WTC11 (cell line): ENCODE measurements around the gene OASL. TPM values are rescaled to one million over a fixed set of nuclear protein-coding genes. Genes with fewer than 3 reads are reported as not detected.

Experiments
- ATAC-seq: fragments of 200-7000 bp; cut with Tn5 transposase; 2 replicates; pipeline ENCODE4 v1.10.0; 2021; ENCODE audit warnings: mild to moderate bottlenecking, moderate library complexity
- CTCF ChIA-PET: fragments of 300-600 bp; sonication (Branson Sonifier 250); formaldehyde crosslinking; loops from one replicate; lab custom pipeline; 2021; ENCODE audit warnings: antibody characterized with exemption; lab: Charles Lee
- POLR2A ChIA-PET: fragments of 350-600 bp; sonication (Branson Sonifier 250); formaldehyde crosslinking; loops from one replicate; lab custom pipeline; 2021; ENCODE audit warnings: antibody characterized with exemption; lab: Charles Lee
- DNase-seq: peaks from one replicate; pipeline ENCODE4 v3.0.0; 2021; ENCODE audit warnings: low spot score
- H3K27ac Mint-ChIP-seq: 2 replicates; pipeline ENCODE4 v1.8.0; 2021; ENCODE audit warnings: mixed read lengths
- H3K27me3 Mint-ChIP-seq: 2 replicates; pipeline ENCODE4 v1.8.0; 2021; ENCODE audit warnings: low read depth, mild to moderate bottlenecking, moderate library complexity, mixed read lengths
- H3K36me3 Mint-ChIP-seq: 2 replicates; pipeline ENCODE4 v1.8.0; 2021; ENCODE audit warnings: mixed read lengths
- H3K4me1 Mint-ChIP-seq: 2 replicates; pipeline ENCODE4 v1.8.0; 2022; ENCODE audit warnings: mixed read lengths
- H3K4me3 Mint-ChIP-seq: 2 replicates; pipeline ENCODE4 v1.8.0; 2021; ENCODE audit warnings: mild to moderate bottlenecking, moderate library complexity, mixed read lengths
- H3K9me3 Mint-ChIP-seq: 2 replicates; pipeline ENCODE4 v1.8.0; 2021; ENCODE audit warnings: mixed read lengths
- AFF4 ChIP-seq: sonication (generic); formaldehyde crosslinking; IDR thresholded peaks from 2 replicates; pipeline ENCODE4 v1.8.1; 2023; ENCODE audit warnings: mild to moderate bottlenecking, missing genetic modification reagents, borderline replicate concordance
- ATF1 ChIP-seq: sonication (generic); formaldehyde crosslinking; IDR thresholded peaks from 2 replicates; pipeline ENCODE4 v1.8.1; 2023; ENCODE audit warnings: mild to moderate bottlenecking, moderate library complexity, missing genetic modification reagents
- ELF4 ChIP-seq: sonication (generic); formaldehyde crosslinking; IDR thresholded peaks from 2 replicates; pipeline ENCODE4 v1.8.1; 2022; ENCODE audit warnings: low read depth, mild to moderate bottlenecking, moderate library complexity, missing genetic modification reagents
- NR1H2 ChIP-seq: sonication (generic); formaldehyde crosslinking; IDR thresholded peaks from 2 replicates; pipeline ENCODE4 v1.9.0; 2021; ENCODE audit warnings: mild to moderate bottlenecking, moderate library complexity, missing genetic modification reagents
- PRDM15 ChIP-seq: sonication (generic); formaldehyde crosslinking; IDR thresholded peaks from 2 replicates; pipeline ENCODE4 v1.8.0; 2022; ENCODE audit warnings: missing genetic modification reagents
- PRRX2 ChIP-seq: fragments of 250-450 bp; sonication (Bioruptor Pico); IDR thresholded peaks from 2 replicates; pipeline ENCODE4 v1.8.0; 2021; ENCODE audit warnings: mild to moderate bottlenecking
- SOX15 ChIP-seq: fragments of 250-450 bp; sonication (Bioruptor Pico); IDR thresholded peaks from 2 replicates; pipeline ENCODE4 v1.9.0; 2021; ENCODE audit warnings: mild to moderate bottlenecking
- TP53 ChIP-seq: sonication (generic); formaldehyde crosslinking; IDR thresholded peaks from 2 replicates; pipeline ENCODE4 v1.8.1; 2023; ENCODE audit warnings: mild to moderate bottlenecking, missing genetic modification reagents
- ZMAT4 ChIP-seq: fragments of 250-450 bp; sonication (Bioruptor Pico); IDR thresholded peaks from 2 replicates; pipeline ENCODE4 v1.9.0; 2021; ENCODE audit warnings: mild to moderate bottlenecking
- ZNF317 ChIP-seq: sonication (generic); formaldehyde crosslinking; IDR thresholded peaks from 2 replicates; pipeline ENCODE4 v1.8.1; 2023; ENCODE audit warnings: low read depth, mild to moderate bottlenecking, moderate library complexity, missing genetic modification reagents, borderline replicate concordance
- ZNF425 ChIP-seq: fragments of 250-450 bp; sonication (Bioruptor Pico); conservative IDR thresholded peaks from 2 replicates; pipeline ENCODE4 v1.9.0; 2021; ENCODE audit warnings: mild to moderate bottlenecking
- total RNA-seq: library from RNA; stranded (reverse); gene quantifications from 3 replicates; pipeline ENCODE4 v1.2.3, GENCODE V29; 2021

Gene OASL
- total RNA-seq, 1 experiment from 2014 or later: 0.28 TPM

- TF ChIP-seq PRDM15 (CRISPR knock-in tag) (no peak), ZNF425 (CRISPR knock-in tag) (no peak)
Observed at GRCh38 chr12:121022713-121023112, 16.3 kb downstream of the OASL start (continued).

- H3K27ac Mint-ChIP-seq: no peak overlapping the region
- H3K9me3 Mint-ChIP-seq: no peaks in the 10 kb centered on the region
- H3K36me3 Mint-ChIP-seq: no peaks in the 10 kb centered on the region
- no peaks in the 10 kb centered on the region; the same call in 1 of the 2 replicates for H3K27me3 Mint-ChIP-seq
- no peak overlapping the region for H3K4me3 Mint-ChIP-seq
- POLR2A ChIA-PET: no interaction called here
- CTCF ChIA-PET: interaction anchor here (0.6 to 1.6 kb wide), 3 partner anchors 16 to 138 kb away, joined by 3 to 5 read pairs (median 3); no protein-coding TSS in a partner anchor
- no peak for TF ChIP-seq SOX15 (CRISPR knock-in tag)
- no peak for TF ChIP-seq NR1H2 (CRISPR knock-in tag)
- TF ChIP-seq ATF1 (CRISPR knock-in tag): no peak
- no peak for TF ChIP-seq ZNF317 (CRISPR knock-in tag)
- no peak for TF ChIP-seq ZMAT4 (CRISPR knock-in tag)
- no peak for TF ChIP-seq ELF4 (CRISPR knock-in tag)
- no peaks in the 10 kb centered on the region for H3K4me1 Mint-ChIP-seq
- DNase-seq (no peak), ATAC-seq (no peak)
Observed at GRCh38 chr12:121021754-121022153, 17.3 kb downstream of the OASL start.

- H3K4me3 Mint-ChIP-seq: no peak overlapping the region
- peaks cover 10% of the 10 kb centered on the region for H3K4me1 Mint-ChIP-seq
- no peak for ATAC-seq
- no peaks in the 10 kb centered on the region; the same call in 1 of the 2 replicates for H3K27me3 Mint-ChIP-seq
- ChIA-PET CTCF (interaction anchor here (3.1 kb wide), 1 partner anchor 14 kb away, joined by 17 read pairs; no protein-coding TSS in a partner anchor), POLR2A (interaction anchor here (0.6 kb wide), 1 partner anchor 17 kb away, joined by 4 read pairs; no protein-coding TSS in a partner anchor)
- no peak for DNase-seq
- no peaks in the 10 kb centered on the region for H3K9me3 Mint-ChIP-seq
- peaks cover 3% of the 10 kb centered on the region; the same call in 1 of the 2 replicates for H3K36me3 Mint-ChIP-seq
- no peak overlapping the region for H3K27ac Mint-ChIP-seq
- TF ChIP-seq AFF4 (CRISPR knock-in tag) (no peak), PRRX2 (no peak), TP53 (no peak)
Observed at GRCh38 chr12:121018860-121019617, 20.0 kb downstream of the OASL start.
